HFF-Myc (cell line): ENCODE data around the gene RYR3.

Source experiments
- DNase-seq: peaks from one replicate; pipeline ENCODE4 v3.0.0-alpha.2; 2011; ENCODE audit warnings: low read depth; ENCODE audit errors: extremely low read depth
- H3K4me3 ChIP-seq: replicated peaks from 2 replicates; pipeline ENCODE4 v1.5.1; 2011; ENCODE audit warnings: low read depth, mild to moderate bottlenecking, control low read depth, low read length
- CTCF ChIP-seq: IDR thresholded peaks from 2 replicates; pipeline ENCODE4 v1.5.1; 2012; ENCODE audit warnings: mild to moderate bottlenecking, low read depth, low read length, control low read depth; ENCODE audit errors: missing control alignments

RYR3 gene

GRCh38 chr15:33706173-33706572 lies 395.4 kb downstream of the RYR3 start:
- DNase-seq: no peak
- TF ChIP-seq CTCF: no peak
- H3K4me3 ChIP-seq: no peak overlapping the region

GRCh38 chr15:33710748-33711147 lies 400.0 kb downstream of the RYR3 start:
- H3K4me3 ChIP-seq: no peak overlapping the region
- TF ChIP-seq CTCF: no peak
- DNase-seq: no peak

- H3K4me3 ChIP-seq: no peak overlapping the region
- TF ChIP-seq CTCF: no peak
- DNase-seq: no peak
These were observed 405.3 kb downstream of the RYR3 start for GRCh38 chr15:33716025-33716424.

GRCh38 chr15:33720952-33721351 lies 410.2 kb downstream of the RYR3 start:
- no peak overlapping the region for H3K4me3 ChIP-seq
- TF ChIP-seq CTCF: no peak
- peak; percentile 66 for DNase-seq

- DNase-seq: peak; percentile 52
- no peak overlapping the region for H3K4me3 ChIP-seq
- no peak for TF ChIP-seq CTCF
These were observed 411.4 kb downstream of the RYR3 start for GRCh38 chr15:33722005-33722672.

GRCh38 chr15:33722673-33723015 lies 411.9 kb downstream of the RYR3 start:
- TF ChIP-seq CTCF: no peak
- no peak for DNase-seq
- no peak overlapping the region for H3K4me3 ChIP-seq
